ENCODE measurements around the gene GAS1. TPM values are rescaled to one million over a fixed set of nuclear protein-coding genes. Genes with fewer than 3 reads are reported as not detected.

Gene GAS1
- under 1 TPM in 1 of 2 experiments, not detected in 1; 0.08 TPM for total RNA-seq

- Mint-ChIP-seq H3K9me3 (no peaks in the 10 kb centered on the region), H3K4me1 (peaks cover 7% of the 10 kb centered on the region), H3K27me3 (peaks cover 36% of the 10 kb centered on the region), H3K36me3 (no peaks in the 10 kb centered on the region), H3K27ac (no peak within 1 kb of the TSS), H3K4me3 (peak within 1 kb of the TSS; percentile 73)
- peak; percentile 60 for DNase-seq
Observed at GRCh38 chr9:86947146-86948073, at the start of gene GAS1. Gene GAS1, minus strand, starts transcription at chr9:86947506. Its CDS starts 727 bp downstream, at chr9:86946779.

- Mint-ChIP-seq H3K27ac (no peak overlapping the region), H3K4me1 (no peaks in the 10 kb centered on the region), H3K4me3 (no peak overlapping the region), H3K36me3 (no peaks in the 10 kb centered on the region), H3K9me3 (no peaks in the 10 kb centered on the region), H3K27me3 (peaks cover 37% of the 10 kb centered on the region)
- DNase-seq, result no peak
Observed at GRCh38 chr9:86994231-86994630, 46.9 kb upstream of the GAS1 start.

GRCh38 chr9:86993830-86994229 is 46.5 kb upstream of the GAS1 start:
- Mint-ChIP-seq H3K36me3 (no peaks in the 10 kb centered on the region), H3K4me1 (no peaks in the 10 kb centered on the region), H3K27me3 (peaks cover 38% of the 10 kb centered on the region), H3K27ac (no peak overlapping the region), H3K9me3 (no peaks in the 10 kb centered on the region), H3K4me3 (no peak overlapping the region)
- DNase-seq, result no peak

GRCh38 chr9:86991077-86991476 is 43.8 kb upstream of the GAS1 start:
- Mint-ChIP-seq H3K36me3 (no peaks in the 10 kb centered on the region), H3K4me3 (no peak overlapping the region), H3K9me3 (no peaks in the 10 kb centered on the region), H3K27me3 (peaks cover 37% of the 10 kb centered on the region), H3K4me1 (no peaks in the 10 kb centered on the region), H3K27ac (no peak overlapping the region)
- no peak for DNase-seq

GRCh38 chr9:86990290-86990689 is 43.0 kb upstream of the GAS1 start:
- no peaks in the 10 kb centered on the region for H3K4me1 Mint-ChIP-seq
- no peaks in the 10 kb centered on the region for H3K36me3 Mint-ChIP-seq
- H3K27ac Mint-ChIP-seq, result no peak overlapping the region
- H3K27me3 Mint-ChIP-seq, result peaks cover 30% of the 10 kb centered on the region
- DNase-seq, result no peak
- H3K9me3 Mint-ChIP-seq, result no peaks in the 10 kb centered on the region
- H3K4me3 Mint-ChIP-seq, result no peak overlapping the region

GRCh38 chr9:86987900-86988299 is 40.6 kb upstream of the GAS1 start:
- no peaks in the 10 kb centered on the region for H3K9me3 Mint-ChIP-seq
- H3K27ac Mint-ChIP-seq, result no peak overlapping the region
- no peaks in the 10 kb centered on the region for H3K36me3 Mint-ChIP-seq
- H3K4me1 Mint-ChIP-seq, result no peaks in the 10 kb centered on the region
- peaks cover 21% of the 10 kb centered on the region for H3K27me3 Mint-ChIP-seq
- H3K4me3 Mint-ChIP-seq, result no peak overlapping the region
- no peak for DNase-seq

- no peak overlapping the region for H3K27ac Mint-ChIP-seq
- DNase-seq, result no peak
- H3K4me1 Mint-ChIP-seq, result no peaks in the 10 kb centered on the region
- H3K4me3 Mint-ChIP-seq, result no peak overlapping the region
- peaks cover 21% of the 10 kb centered on the region for H3K27me3 Mint-ChIP-seq
- no peaks in the 10 kb centered on the region for H3K9me3 Mint-ChIP-seq
- H3K36me3 Mint-ChIP-seq, result no peaks in the 10 kb centered on the region
Observed at GRCh38 chr9:86985132-86985647, 37.9 kb upstream of the GAS1 start.

- Mint-ChIP-seq H3K27me3 (peaks cover 24% of the 10 kb centered on the region), H3K36me3 (no peaks in the 10 kb centered on the region), H3K9me3 (no peaks in the 10 kb centered on the region), H3K4me3 (no peak overlapping the region), H3K27ac (no peak overlapping the region), H3K4me1 (no peaks in the 10 kb centered on the region)
- DNase-seq, result no peak
Observed at GRCh38 chr9:86983620-86984259, 36.4 kb upstream of the GAS1 start.

- H3K27ac Mint-ChIP-seq, result no peak overlapping the region
- H3K4me1 Mint-ChIP-seq, result no peaks in the 10 kb centered on the region
- no peaks in the 10 kb centered on the region for H3K9me3 Mint-ChIP-seq
- no peak overlapping the region for H3K4me3 Mint-ChIP-seq
- H3K36me3 Mint-ChIP-seq, result no peaks in the 10 kb centered on the region
- peaks cover 24% of the 10 kb centered on the region for H3K27me3 Mint-ChIP-seq
- no peak for DNase-seq
Observed at GRCh38 chr9:86983249-86983619, 35.9 kb upstream of the GAS1 start.

- Mint-ChIP-seq H3K4me1 (no peaks in the 10 kb centered on the region), H3K36me3 (no peaks in the 10 kb centered on the region), H3K27me3 (peaks cover 28% of the 10 kb centered on the region), H3K4me3 (no peak overlapping the region), H3K27ac (no peak overlapping the region), H3K9me3 (no peaks in the 10 kb centered on the region)
- DNase-seq, result no peak
Observed at GRCh38 chr9:86980802-86981201, 33.5 kb upstream of the GAS1 start.

- H3K27me3 Mint-ChIP-seq, result peaks cover 28% of the 10 kb centered on the region
- H3K9me3 Mint-ChIP-seq, result no peaks in the 10 kb centered on the region
- H3K36me3 Mint-ChIP-seq, result no peaks in the 10 kb centered on the region
- H3K27ac Mint-ChIP-seq, result no peak overlapping the region
- no peak for DNase-seq
- no peaks in the 10 kb centered on the region for H3K4me1 Mint-ChIP-seq
- no peak overlapping the region for H3K4me3 Mint-ChIP-seq
Observed at GRCh38 chr9:86979657-86980056, 32.4 kb upstream of the GAS1 start.

- DNase-seq, result no peak
- Mint-ChIP-seq H3K9me3 (no peaks in the 10 kb centered on the region), H3K4me3 (no peak overlapping the region), H3K36me3 (no peaks in the 10 kb centered on the region), H3K4me1 (no peaks in the 10 kb centered on the region), H3K27ac (no peak overlapping the region), H3K27me3 (peaks cover 32% of the 10 kb centered on the region)
Observed at GRCh38 chr9:86978922-86979474, 31.7 kb upstream of the GAS1 start.

GRCh38 chr9:86978413-86978812 is 31.1 kb upstream of the GAS1 start:
- no peak overlapping the region for H3K27ac Mint-ChIP-seq
- DNase-seq, result no peak
- H3K4me1 Mint-ChIP-seq, result no peaks in the 10 kb centered on the region
- no peaks in the 10 kb centered on the region for H3K36me3 Mint-ChIP-seq
- peaks cover 35% of the 10 kb centered on the region for H3K27me3 Mint-ChIP-seq
- no peaks in the 10 kb centered on the region for H3K9me3 Mint-ChIP-seq
- H3K4me3 Mint-ChIP-seq, result no peak overlapping the region

GRCh38 chr9:86977205-86977835 is 30.0 kb upstream of the GAS1 start:
- Mint-ChIP-seq H3K36me3 (no peaks in the 10 kb centered on the region), H3K27me3 (peaks cover 42% of the 10 kb centered on the region), H3K4me1 (no peaks in the 10 kb centered on the region), H3K4me3 (no peak overlapping the region), H3K27ac (no peak overlapping the region), H3K9me3 (no peaks in the 10 kb centered on the region)
- no peak for DNase-seq

GRCh38 chr9:86975606-86976005 is 28.3 kb upstream of the GAS1 start:
- no peak for DNase-seq
- Mint-ChIP-seq H3K4me1 (no peaks in the 10 kb centered on the region), H3K9me3 (no peaks in the 10 kb centered on the region), H3K36me3 (no peaks in the 10 kb centered on the region), H3K27ac (no peak overlapping the region), H3K27me3 (peaks cover 42% of the 10 kb centered on the region), H3K4me3 (no peak overlapping the region)
